ENCODE measurements around the gene IFNK. TPM values are rescaled to one million over a fixed set of nuclear protein-coding genes. Genes with fewer than 3 reads are reported as not detected.

The IFNK gene
- total and polyA plus RNA-seq, 12 donors, result not detected

- no peak for DNase-seq
- intact Hi-C loops (cut with DNase I), result no loop called here
These were observed 20.5 kb upstream of the IFNK start for GRCh38 chr9:27503623-27504022.

GRCh38 chr9:27504259-27504658 lies 19.8 kb upstream of the IFNK start:
- Histone ChIP-seq H3K4me3 (no peak overlapping the region), H3K9me3 (replicated peaks in 1 of 3) (no peaks in the 10 kb centered on the region), H3K27ac (no peak overlapping the region), H3K36me3 (replicated peaks in 1 of 2) (no peaks in the 10 kb centered on the region), H3K4me1 (replicated peaks in 1 of 2) (peaks cover 0 to 6% of the 10 kb centered on the region in 2 donors), H3K27me3 (no peaks in the 10 kb centered on the region)
- intact Hi-C loops (cut with DNase I), result no loop called here
- TF ChIP-seq POLR2A (IDR thresholded peaks at IDR 0.05) (no peak), CTCF (IDR thresholded peaks at IDR 0.05) (no peak)
- DNase-seq, result no peak

More at GRCh38 chr9:27503623-27504022, 20.5 kb upstream of the IFNK start:
- TF ChIP-seq POLR2A (IDR thresholded peaks at IDR 0.05), result no peak
- no peak for TF ChIP-seq CTCF (IDR thresholded peaks at IDR 0.05)
- 83 to 100% (median 90%) methylated on average over 4 of the region's 4 CpGs for WGBS, 4 donors
- Histone ChIP-seq H3K36me3 (replicated peaks in 1 of 2) (no peaks in the 10 kb centered on the region), H3K4me3 (no peak overlapping the region), H3K4me1 (replicated peaks in 1 of 2) (peaks cover 0 to 12% of the 10 kb centered on the region in 2 donors), H3K27ac (no peak overlapping the region), H3K9me3 (replicated peaks in 1 of 3) (no peaks in the 10 kb centered on the region), H3K27me3 (no peaks in the 10 kb centered on the region)

- 77 to 83% (median 80%) methylated on average over 5 of the region's 5 CpGs for WGBS, 4 donors
- DNase-seq, result no peak
- H3K4me1 ChIP-seq (replicated peaks in 1 of 2), result no peaks in the 10 kb centered on the region
- intact Hi-C loops (cut with DNase I), result no loop called here
- no peaks in the 10 kb centered on the region for H3K36me3 ChIP-seq (replicated peaks in 1 of 2)
- no peaks in the 10 kb centered on the region for H3K9me3 ChIP-seq (replicated peaks in 1 of 3)
- no peak overlapping the region for H3K27ac ChIP-seq
- TF ChIP-seq CTCF (IDR thresholded peaks at IDR 0.05), result no peak
- no peak for TF ChIP-seq POLR2A (IDR thresholded peaks at IDR 0.05)
- no peaks in the 10 kb centered on the region for H3K27me3 ChIP-seq
- H3K4me3 ChIP-seq, result no peak overlapping the region
These were observed 18.3 kb upstream of the IFNK start for GRCh38 chr9:27505744-27506161.

GRCh38 chr9:27506981-27507380 lies 17.1 kb upstream of the IFNK start:
- no peak overlapping the region for H3K27ac ChIP-seq
- no peaks in the 10 kb centered on the region for H3K9me3 ChIP-seq (replicated peaks in 1 of 3)
- no peak for DNase-seq
- 47 to 66% (median 62%) methylated on average over 2 of the region's 2 CpGs for WGBS, 4 donors
- H3K27me3 ChIP-seq, result no peaks in the 10 kb centered on the region
- intact Hi-C loops (cut with DNase I), result no loop called here
- H3K36me3 ChIP-seq (replicated peaks in 1 of 2), result no peaks in the 10 kb centered on the region
- no peak overlapping the region for H3K4me3 ChIP-seq
- no peaks in the 10 kb centered on the region for H3K4me1 ChIP-seq (replicated peaks in 1 of 2)
- no peak for TF ChIP-seq POLR2A (IDR thresholded peaks at IDR 0.05)
- no peak for TF ChIP-seq CTCF (IDR thresholded peaks at IDR 0.05)

Data from adrenal gland (tissue), 12 donors.